NCI-H1417 (cell line): Measurements from ENCODE around the gene CREB5.

Experiments used
- DNase-seq, 3 experiments: peaks; one replicate each; lab custom pipeline; 2025; lab: John Stamatoyannopoulos, UW

Gene CREB5

GRCh38 chr7:28853834-28854749 is 441.8 kb downstream of the CREB5 start:
- DNase-seq: peak; percentile 70 to 90 (median 88)

- no peak for DNase-seq
Measured at GRCh38 chr7:28854750-28855074, 442.4 kb downstream of the CREB5 start.

DNA sequence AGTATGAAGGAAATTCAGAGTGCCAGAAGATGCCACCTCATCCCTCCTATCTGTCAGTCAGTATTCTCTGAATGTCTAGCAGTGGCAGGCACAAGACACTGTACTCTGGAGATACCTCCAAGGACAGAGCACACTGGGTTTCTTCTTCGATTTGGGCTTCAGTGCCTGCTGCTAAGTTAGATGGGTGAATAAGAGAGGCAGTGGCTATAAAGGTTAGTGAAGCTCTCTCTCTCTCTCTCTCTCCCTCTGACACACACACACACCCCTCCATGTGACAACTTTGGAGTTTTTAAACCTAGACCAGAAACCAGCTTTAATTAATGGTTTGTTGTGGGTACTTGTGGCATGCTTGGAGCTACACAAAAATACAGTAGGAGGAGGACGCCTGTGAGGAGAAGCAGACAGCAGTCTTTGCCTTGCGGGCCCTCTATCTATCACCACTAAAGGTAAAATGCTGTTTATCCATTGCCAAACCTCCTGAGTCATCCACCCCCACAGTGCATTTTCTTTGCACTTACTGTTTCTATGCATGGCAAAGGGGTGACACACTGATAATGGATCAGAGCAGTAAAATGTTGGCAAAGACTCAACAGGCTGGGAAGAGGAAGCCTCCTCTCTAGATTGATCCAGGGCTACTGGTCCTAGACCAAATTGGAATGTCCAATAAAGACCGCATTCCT is 443.4 kb downstream of the CREB5 start:
- no peak for DNase-seq

GRCh38 chr7:28856656-28857055 is 444.3 kb downstream of the CREB5 start:
- DNase-seq: no peak

DNA sequence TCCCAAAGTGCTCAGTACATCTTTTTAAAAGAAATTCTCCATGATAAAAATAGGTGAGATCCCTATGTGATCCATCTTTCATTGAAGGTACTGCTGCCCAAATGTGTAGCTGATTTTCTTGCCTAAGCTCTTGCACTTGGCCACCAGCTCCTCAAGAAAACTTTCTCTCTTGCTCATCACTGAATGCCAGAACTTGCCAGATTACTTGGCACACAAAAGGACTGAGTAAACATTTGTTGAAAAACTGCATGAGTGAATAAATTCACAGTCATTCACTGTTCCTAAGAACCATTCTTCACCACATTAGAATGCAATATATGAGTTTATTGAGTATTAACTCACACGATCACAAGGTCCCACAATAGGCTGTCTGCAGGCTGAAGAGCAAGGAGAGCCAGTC is 445.9 kb downstream of the CREB5 start:
- no peak for DNase-seq

GRCh38 chr7:28858895-28859294 is 446.6 kb downstream of the CREB5 start:
- no peak for DNase-seq

GRCh38 chr7:28861825-28862224 is 449.5 kb downstream of the CREB5 start:
- DNase-seq: no peak

DNA sequence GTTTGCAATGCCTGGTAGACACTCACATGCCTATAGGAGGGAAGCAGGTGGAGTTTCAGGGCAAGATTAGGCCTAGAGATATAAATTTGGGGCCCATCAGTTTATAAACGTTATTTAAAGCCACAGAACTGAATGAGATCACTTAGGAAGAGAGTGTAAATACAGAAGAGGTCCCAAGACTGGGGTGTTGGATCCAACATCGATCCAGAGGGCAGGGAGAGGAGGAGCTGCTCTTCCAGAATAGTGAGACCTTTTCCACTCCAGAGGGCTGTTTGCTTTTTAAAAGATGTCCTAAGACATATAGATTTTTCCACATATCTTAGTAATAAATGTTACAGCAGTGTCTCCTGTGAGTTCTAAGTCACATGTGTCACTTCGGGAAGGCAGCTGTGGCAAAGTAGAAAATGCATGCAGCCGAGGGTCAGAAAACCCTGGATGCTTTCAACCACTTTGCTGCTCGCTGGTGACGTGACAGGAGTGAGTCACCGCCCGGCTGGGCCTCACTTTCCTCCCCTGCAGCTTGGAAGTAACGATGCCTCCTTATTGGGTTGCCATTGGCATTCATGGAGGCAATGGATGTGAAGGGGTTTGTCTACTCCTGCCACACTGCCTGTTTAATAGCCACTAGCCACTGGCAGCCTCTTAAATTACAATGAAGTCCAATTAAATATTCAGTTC is 450.4 kb downstream of the CREB5 start:
- DNase-seq: no peak

GRCh38 chr7:28865601-28866144 is 453.4 kb downstream of the CREB5 start:
- no peak for DNase-seq

DNA sequence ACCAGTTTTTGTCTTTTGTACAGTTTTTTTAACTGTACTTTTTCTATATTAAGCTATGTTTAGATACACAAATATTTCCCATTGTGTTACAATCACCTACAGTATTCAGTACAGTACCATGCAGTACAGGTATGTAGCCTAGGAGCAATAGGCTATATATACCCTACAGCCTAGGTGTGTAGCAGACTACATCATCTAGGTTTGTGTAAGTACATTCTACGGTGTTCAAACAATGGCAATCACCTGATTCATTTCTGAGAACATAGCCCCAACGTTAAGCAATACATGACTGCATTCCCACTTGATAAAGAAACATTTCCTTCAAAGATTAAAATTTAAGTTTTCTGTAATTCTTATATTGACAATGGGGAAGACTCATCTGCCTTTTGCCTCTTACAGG is 456.4 kb downstream of the CREB5 start:
- DNase-seq: no peak

GRCh38 chr7:28871077-28871476 is 458.8 kb downstream of the CREB5 start:
- DNase-seq: no peak

DNA sequence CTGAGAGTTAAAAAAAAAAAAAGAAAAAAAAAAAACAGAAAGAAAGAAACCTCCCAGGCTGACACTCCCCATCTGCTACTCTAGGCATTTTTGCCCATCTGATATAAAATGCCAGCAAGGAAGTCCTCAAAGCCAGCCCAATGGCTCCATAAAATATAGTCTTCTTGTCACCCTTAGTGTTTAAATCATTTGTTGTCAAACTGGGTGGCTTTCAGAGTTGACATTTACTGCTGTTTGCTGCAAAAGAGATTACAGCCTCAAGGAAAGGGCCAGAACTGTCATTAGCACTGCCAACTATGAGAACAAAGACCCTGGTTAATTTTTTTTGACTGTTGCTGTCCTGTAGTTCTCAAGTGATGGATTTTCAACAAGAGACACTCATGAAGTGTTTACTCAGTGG is 459.3 kb downstream of the CREB5 start:
- peak in 2 of 3 experiments; percentile 28 to 80 for DNase-seq

DNA sequence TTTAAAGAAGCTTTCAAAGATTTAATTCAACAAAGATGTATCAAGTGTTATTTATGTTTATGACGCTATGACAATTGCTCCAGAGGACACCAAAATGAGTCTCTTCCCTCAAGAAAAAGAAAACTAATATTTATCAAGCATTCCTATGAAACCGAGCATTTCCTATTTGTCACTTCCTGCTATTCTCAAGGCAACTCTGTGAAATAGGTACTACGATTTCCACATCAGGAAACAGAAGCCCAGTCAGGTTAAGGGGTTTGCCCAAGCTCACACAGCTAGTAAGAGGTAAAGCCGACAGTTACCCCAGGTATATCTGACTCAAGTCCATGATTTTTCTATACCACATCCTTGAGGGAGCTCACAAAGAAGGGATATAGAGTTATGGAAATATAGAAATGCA is 459.9 kb downstream of the CREB5 start:
- no peak for DNase-seq

- DNase-seq: no peak
Measured at GRCh38 chr7:28873365-28873764, 461.0 kb downstream of the CREB5 start.

GRCh38 chr7:28874001-28874400 is 461.7 kb downstream of the CREB5 start:
- DNase-seq: no peak
